Astrocyte of the cerebellum (primary cell): ENCODE measurements around the gene FIBIN.

Experiments used
- DNase-seq: peaks from one replicate; pipeline ENCODE4 v3.0.0-alpha.2; 2011; ENCODE audit warnings: low read depth
- H3K4me3 ChIP-seq: 2 replicates; pipeline ENCODE4 v1.5.1; 2011; ENCODE audit warnings: mild to moderate bottlenecking, low read depth, low read length, moderate library complexity
- CTCF ChIP-seq: IDR thresholded peaks from 2 replicates; pipeline ENCODE4 v1.5.1; 2012; ENCODE audit warnings: low read length, low read depth, moderate library complexity, mild to moderate bottlenecking; ENCODE audit errors: missing control alignments
- in situ Hi-C: cut with HindIII; loops from 2 replicates; pipeline ENCODE4 v1.10.0; 2017; ENCODE audit warnings: low sequenced_read_pairs

FIBIN gene

DNA sequence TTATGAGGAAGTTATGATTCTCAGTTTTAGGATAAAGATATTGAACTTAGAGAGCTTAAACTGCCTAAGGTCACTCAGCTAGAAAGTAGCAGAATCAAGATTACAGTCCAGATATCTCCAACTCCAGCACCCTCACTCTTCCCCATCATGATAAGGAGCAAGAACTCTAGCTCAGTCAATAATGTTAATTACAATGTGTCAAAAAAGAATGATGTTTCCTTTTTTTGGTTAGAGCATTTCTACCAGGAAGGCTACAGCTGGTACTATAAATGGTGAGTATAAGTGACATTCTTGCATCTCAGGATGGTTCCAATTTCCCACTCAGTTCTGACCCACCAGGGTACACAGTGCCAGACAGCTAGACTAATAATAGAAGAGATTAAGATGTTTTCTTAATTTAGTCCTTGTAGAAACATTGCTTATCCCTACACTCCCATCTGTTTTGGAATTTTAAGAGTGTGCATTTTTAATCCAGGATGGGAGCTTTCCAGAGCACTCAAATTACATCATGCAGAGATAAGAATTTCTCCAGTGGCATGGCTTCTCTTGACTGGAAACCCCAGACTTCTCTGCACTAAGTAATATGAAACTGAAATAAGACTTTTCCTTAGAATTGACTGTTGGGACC is 25.1 kb downstream of the FIBIN start:
- no peak overlapping the region for H3K4me3 ChIP-seq
- in situ Hi-C loops = no loop called here
- no peak for TF ChIP-seq CTCF
- DNase-seq = no peak

DNA sequence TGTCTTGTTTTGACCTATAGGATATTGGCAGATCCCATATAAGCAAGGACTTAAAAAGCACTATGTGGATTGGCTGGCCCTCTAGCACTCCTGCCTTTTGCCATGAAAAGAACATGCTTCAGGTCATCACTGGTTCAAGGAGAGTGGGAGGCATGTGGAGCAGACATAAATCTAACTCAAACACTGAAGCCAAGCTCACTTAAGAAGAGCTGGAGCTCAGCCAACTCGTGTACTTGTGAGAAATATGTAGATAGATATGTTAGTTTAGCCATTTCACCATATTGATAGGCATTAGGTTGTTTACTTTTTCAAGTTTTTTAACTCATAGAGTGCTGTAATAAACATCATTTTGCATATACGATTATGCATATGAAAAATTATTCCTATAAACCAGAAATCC is 26.8 kb downstream of the FIBIN start:
- in situ Hi-C loops = no loop called here
- TF ChIP-seq CTCF = no peak
- H3K4me3 ChIP-seq = no peak overlapping the region
- no peak for DNase-seq

DNA sequence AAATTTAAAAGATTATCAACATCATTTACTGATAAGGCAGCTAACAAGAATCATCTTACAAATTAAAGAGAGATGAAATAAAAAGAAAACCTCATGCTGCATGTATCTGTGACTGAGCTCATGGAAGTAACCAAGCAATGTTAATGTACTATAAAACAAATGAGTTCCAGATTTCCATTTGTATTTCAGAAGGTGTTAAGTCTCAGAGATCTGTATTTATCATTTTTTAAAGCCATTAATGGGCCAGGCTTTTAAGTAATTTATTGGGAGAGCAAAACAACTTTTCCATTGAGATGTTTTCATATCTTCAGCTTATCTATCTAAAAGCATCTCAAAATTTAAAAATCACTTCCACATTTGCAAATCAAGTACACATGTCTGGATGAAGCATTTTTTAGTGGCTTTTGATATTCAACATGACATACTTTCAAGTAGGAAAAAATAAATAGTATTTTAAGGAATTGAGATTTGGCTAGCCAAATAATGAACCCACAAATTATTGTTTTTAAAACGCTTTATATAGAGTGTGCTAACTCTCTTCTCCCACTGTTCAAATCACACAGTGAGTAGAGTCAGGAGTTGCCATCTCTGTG is 28.8 kb downstream of the FIBIN start:
- H3K4me3 ChIP-seq = no peak overlapping the region
- DNase-seq = no peak
- no peak for TF ChIP-seq CTCF
- in situ Hi-C loops = no loop called here

- in situ Hi-C loops = no loop called here
- H3K4me3 ChIP-seq = no peak overlapping the region
- no peak for DNase-seq
- TF ChIP-seq CTCF = no peak
These were observed 31.0 kb downstream of the FIBIN start for GRCh38 chr11:27024865-27025264.

GRCh38 chr11:27025312-27025955 is 31.5 kb downstream of the FIBIN start:
- no peak for DNase-seq
- H3K4me3 ChIP-seq = no peak overlapping the region
- TF ChIP-seq CTCF = no peak
- in situ Hi-C loops = no loop called here

GRCh38 chr11:27025957-27026733 is 32.2 kb downstream of the FIBIN start:
- H3K4me3 ChIP-seq = no peak overlapping the region
- no peak for TF ChIP-seq CTCF
- DNase-seq = no peak
- in situ Hi-C loops = no loop called here
